H1 (cell line): Measurements from ENCODE around the gene SEPTIN2.

Source experiments
- CHD2 ChIP-seq: IDR thresholded peaks from 2 replicates; pipeline ENCODE4 v1.6.1; 2012; ENCODE audit warnings: low read length, improper control_type of control experiment
- CTCF ChIP-seq, 3 experiments: IDR thresholded peaks; 1 replicate in 2 of 3; 2 replicates in 1 of 3; pipeline versions ENCODE4 v1.5.1 to v1.6.1; 2011; ENCODE audit warnings: low read length in 3 of 3, mild to moderate bottlenecking in 3 of 3, inconsistent platforms in 2 of 3, low read depth in 1 of 3, moderate library complexity in 1 of 3; ENCODE audit not compliant: insufficient read depth in 1 of 3; ENCODE audit errors: control extremely low read depth in 1 of 3
- EP300 ChIP-seq, 2 experiments: IDR thresholded peaks; 1 replicate in 1 of 2; 2 replicates in 1 of 2; pipeline ENCODE4 v1.6.1; 2011 to 2012; ENCODE audit warnings: low read depth in 2 of 2, low read length in 2 of 2, mild to moderate bottlenecking in 2 of 2, borderline replicate concordance in 1 of 2, inconsistent platforms in 1 of 2, moderate library complexity in 1 of 2
- EZH2 ChIP-seq: fragments of 200-600 bp; sonication (generic); IDR thresholded peaks from 2 replicates; pipeline ENCODE4 v1.7.1; 2012; ENCODE audit warnings: low read depth, mild to moderate bottlenecking, moderate library complexity, low read length, inconsistent platforms; ENCODE audit not compliant: severe bottlenecking
- JUN ChIP-seq: IDR thresholded peaks from 2 replicates; pipeline ENCODE4 v1.6.1; 2011; ENCODE audit warnings: low read depth, mild to moderate bottlenecking, improper control_type of control experiment, low read length
- POLR2AphosphoS5 ChIP-seq: IDR thresholded peaks from 2 replicates; pipeline ENCODE4 v1.6.1; 2011; ENCODE audit warnings: low read depth, low read length
- RFX5 ChIP-seq: IDR thresholded peaks from 2 replicates; pipeline ENCODE4 v1.6.1; 2011; ENCODE audit warnings: low read depth, low read length, improper control_type of control experiment, borderline replicate concordance
- YY1 ChIP-seq: IDR thresholded peaks from 2 replicates; pipeline ENCODE4 v1.6.1; 2011; ENCODE audit warnings: low read depth, mild to moderate bottlenecking, low read length
- ZNF274 ChIP-seq: IDR thresholded peaks from 2 replicates; pipeline ENCODE4 v1.7.0; 2012; ENCODE audit warnings: low read length, borderline replicate concordance; ENCODE audit errors: extremely low read depth

- TF ChIP-seq CTCF (IDR thresholded peaks at IDR 0.05; ENCODE audit: control extremely low read depth in 1 of 3, insufficient read depth in 1 of 3, low read depth in 1 of 3, low read length in 3 of 3) (no peak), EP300 (IDR thresholded peaks at IDR 0.05; ENCODE audit: borderline replicate concordance in 1 of 2, low read depth in 2 of 2, low read length in 2 of 2) (no peak), CHD2 (no peak), JUN (no peak), POLR2AphosphoS5 (no peak), ZNF274 (no peak), YY1 (no peak), EZH2 (no peak), RFX5 (no peak)
These were observed 2.1 kb upstream of the SEPTIN2 start for GRCh38 chr2:241313543-241314095.
